Neural cell (in vitro differentiated cells): ENCODE data around the gene ATF6. TPM values are rescaled to one million over a fixed set of nuclear protein-coding genes. Genes with fewer than 3 reads are reported as not detected.

Experiments
- H2AFZ ChIP-seq: fragments of 200-600, 300-800 bp; sonication (generic), shearing (Covaris generic); 2 replicates; pipeline ENCODE4 v1.6.0; 2014; ENCODE audit warnings: low read depth, mild to moderate bottlenecking, antibody characterized with exemption, low read length, moderate library complexity
- H3F3A ChIP-seq: fragments of 200-600 bp; shearing (Covaris generic); 2 replicates; pipeline ENCODE4 v1.6.1; 2016; ENCODE audit warnings: mild to moderate bottlenecking, moderate library complexity, mixed read lengths, antibody characterized with exemption, low read length; ENCODE audit not compliant: insufficient read depth, poor library complexity, severe bottlenecking
- H3K27ac ChIP-seq: fragments of 200-600, 300-800 bp; sonication (generic), shearing (Covaris generic); 2 replicates; pipeline ENCODE4 v1.5.1; 2014; ENCODE audit warnings: mild to moderate bottlenecking, low read length, moderate library complexity
- H3K27me3 ChIP-seq: fragments of 300-800, 200-600 bp; sonication (generic), shearing (Covaris generic); 2 replicates; pipeline ENCODE4 v1.6.0; 2014; ENCODE audit warnings: mild to moderate bottlenecking, low read depth, low read length, moderate library complexity; ENCODE audit not compliant: insufficient read depth
- H3K36me3 ChIP-seq: fragments of 300-800, 200-600 bp; sonication (generic), shearing (Covaris generic); 2 replicates; pipeline ENCODE4 v1.5.1; 2014; ENCODE audit warnings: mild to moderate bottlenecking, antibody characterized with exemption, low read length, moderate library complexity; ENCODE audit not compliant: insufficient read depth
- H3K4me2 ChIP-seq: fragments of 300-800, 200-600 bp; sonication (generic), shearing (Covaris generic); 2 replicates; pipeline ENCODE4 v1.6.0; 2014; ENCODE audit warnings: mild to moderate bottlenecking, low read length
- H3K4me3 ChIP-seq: fragments of 300-800, 200-600 bp; sonication (generic), shearing (Covaris generic); 2 replicates; pipeline ENCODE4 v1.5.1; 2014; ENCODE audit warnings: mild to moderate bottlenecking, low read length, moderate library complexity
- H3K79me2 ChIP-seq: fragments of 200-600 bp; shearing (Covaris generic); replicated peaks from 2 replicates; pipeline ENCODE4 v1.6.0; 2014; ENCODE audit warnings: mild to moderate bottlenecking, low read length, moderate library complexity; ENCODE audit not compliant: insufficient read depth
- H3K9ac ChIP-seq: fragments of 300-800, 200-600 bp; sonication (generic), shearing (Covaris generic); 2 replicates; pipeline ENCODE4 v1.6.1; 2016; ENCODE audit warnings: mild to moderate bottlenecking, low read length, mixed read lengths
- H3K9me2 ChIP-seq: fragments of 200-600 bp; shearing (Covaris generic); 2 replicates; pipeline ENCODE4 v1.6.1; 2016; ENCODE audit warnings: mild to moderate bottlenecking, low read length, mixed read lengths; ENCODE audit not compliant: insufficient read depth
- H3K9me3 ChIP-seq: fragments of 200-600, 300-800 bp; sonication (generic), shearing (Covaris generic); 2 replicates; pipeline ENCODE4 v1.6.1; 2016; ENCODE audit warnings: mild to moderate bottlenecking, mixed run types, low read length, moderate library complexity, mixed read lengths
- H4K20me1 ChIP-seq: fragments of 200-600 bp; shearing (Covaris generic); 2 replicates; pipeline ENCODE4 v1.6.1; 2016; ENCODE audit warnings: mild to moderate bottlenecking, mixed run types; ENCODE audit not compliant: insufficient read depth
- CTCF ChIP-seq: fragments of 450-650 bp; IDR thresholded peaks from 2 replicates; pipeline ENCODE4 v1.5.1; 2014; ENCODE audit warnings: antibody characterized with exemption, mild to moderate bottlenecking, moderate library complexity; ENCODE audit not compliant: poor library complexity, severe bottlenecking
- EP300 ChIP-seq: fragments of 450-650 bp; conservative IDR thresholded peaks from 2 replicates; pipeline ENCODE4 v1.6.1; 2014; ENCODE audit warnings: antibody characterized with exemption, mild to moderate bottlenecking, moderate library complexity; ENCODE audit not compliant: poor library complexity, severe bottlenecking
- EZH2 ChIP-seq: fragments of 200-600, 300-800 bp; shearing (Covaris generic), sonication (generic); IDR thresholded peaks from 2 replicates; pipeline ENCODE4 v1.6.1; 2014; ENCODE audit warnings: antibody characterized with exemption, low read length, borderline replicate concordance, mild to moderate bottlenecking; ENCODE audit not compliant: insufficient read depth, poor library complexity, severe bottlenecking
- MXI1 ChIP-seq: fragments of 450-650 bp; conservative IDR thresholded peaks from 2 replicates; pipeline ENCODE4 v1.6.1; 2014; ENCODE audit warnings: antibody characterized with exemption, mild to moderate bottlenecking; ENCODE audit not compliant: poor library complexity, severe bottlenecking
- POLR2AphosphoS5 ChIP-seq: IDR thresholded peaks from 2 replicates; pipeline ENCODE4 v1.6.1; 2012
- RAD21 ChIP-seq: fragments of 450-650 bp; conservative IDR thresholded peaks from 2 replicates; pipeline ENCODE4 v1.6.1; 2014; ENCODE audit warnings: antibody characterized with exemption, mild to moderate bottlenecking, moderate library complexity
- REST ChIP-seq: IDR thresholded peaks from 2 replicates; pipeline ENCODE4 v1.6.1; 2012; ENCODE audit warnings: borderline replicate concordance
- SMC3 ChIP-seq: fragments of 450-650 bp; conservative IDR thresholded peaks from 2 replicates; pipeline ENCODE4 v1.6.1; 2014; ENCODE audit warnings: antibody characterized with exemption, mild to moderate bottlenecking, moderate library complexity; ENCODE audit not compliant: poor library complexity
- TAF1 ChIP-seq: IDR thresholded peaks from 2 replicates; pipeline ENCODE4 v1.6.1; 2012; ENCODE audit warnings: low read depth
- polyA plus RNA-seq: library from polyadenylated mRNA; depleted of rRNA; stranded (reverse); fragments of >200 nt; gene quantifications from 2 replicates; pipeline ENCODE4 v1.2.3, GENCODE V29; 2014

The ATF6 gene
- polyA plus RNA-seq, 1 donor from 2014 or later: 16.6 TPM

- no peak within 1 kb of the TSS for H3K4me2 ChIP-seq
- H4K20me1 ChIP-seq: no peaks in the 10 kb centered on the region
- H3K79me2 ChIP-seq: no peaks in the 10 kb centered on the region
- H3K36me3 ChIP-seq: no peaks in the 10 kb centered on the region
- peaks cover 11% of the 10 kb centered on the region for H3K27me3 ChIP-seq
- no peaks in the 10 kb centered on the region for H3F3A ChIP-seq
- H3K9ac ChIP-seq: no peak within 1 kb of the TSS
- no peaks in the 10 kb centered on the region for H3K9me3 ChIP-seq
- no peak within 1 kb of the TSS for H3K4me3 ChIP-seq
- H3K27ac ChIP-seq: no peak within 1 kb of the TSS
- H2AFZ ChIP-seq: no peak within 1 kb of the TSS
- TF ChIP-seq SMC3: no peak
- no peak for TF ChIP-seq EP300
- TF ChIP-seq EZH2: no peak
- no peak for TF ChIP-seq CTCF
- no peak for TF ChIP-seq POLR2AphosphoS5
- no peak for TF ChIP-seq REST
- no peak for TF ChIP-seq TAF1
- no peak for TF ChIP-seq MXI1
- no peak for TF ChIP-seq RAD21
- H3K9me2 ChIP-seq: no peaks in the 10 kb centered on the region
Observed at GRCh38 chr1:161720956-161721737, 45.0 kb upstream of the ATF6 start, which contains the start of gene FCRLB. FCRLB (plus strand) TSS chr1:161721544; CDS start chr1:161722673, 1,129 bp downstream.

- Histone ChIP-seq H3K4me3 (no peak overlapping the region), H3F3A (no peaks in the 10 kb centered on the region), H3K36me3 (no peaks in the 10 kb centered on the region), H3K4me2 (no peak overlapping the region), H3K79me2 (no peaks in the 10 kb centered on the region), H3K9me2 (no peaks in the 10 kb centered on the region), H4K20me1 (no peaks in the 10 kb centered on the region), H3K9me3 (no peaks in the 10 kb centered on the region), H3K9ac (no peak overlapping the region), H3K27ac (no peak overlapping the region), H2AFZ (no peak overlapping the region), H3K27me3 (peaks cover 13% of the 10 kb centered on the region)
- no peak for TF ChIP-seq REST
- TF ChIP-seq TAF1: no peak
- TF ChIP-seq SMC3: no peak
- TF ChIP-seq POLR2AphosphoS5: no peak
- no peak for TF ChIP-seq CTCF
- TF ChIP-seq RAD21: no peak
- no peak for TF ChIP-seq MXI1
- TF ChIP-seq EZH2: no peak
Observed at GRCh38 chr1:161721738-161722343, 44.3 kb upstream of the ATF6 start.
